Measurements from ENCODE around the gene FCER1G. TPM values are rescaled to one million over a fixed set of nuclear protein-coding genes. Genes with fewer than 3 reads are reported as not detected.

FCER1G gene
- total RNA-seq, 1 donor from 2014 or later = 64.8 TPM

GRCh38 chr1:161225534-161226319 is 10.6 kb downstream of the FCER1G start, which contains the start of gene TOMM40L:
TSS of gene TOMM40L (plus strand) at chr1:161226060. CDS start at chr1:161226490, 430 bp downstream.
- DNase-seq (ENCODE audit: extremely low spot score in 2 of 2) = peak in 1 of 2 donors; percentile 99
- intact Hi-C loops (cut with DNase I) = loop anchor here (5.0 kb wide), 1 partner anchor 157 kb away; no protein-coding TSS in a partner anchor
- Histone ChIP-seq H3K36me3 (peaks cover 0 to 15% of the 10 kb centered on the region in 2 donors), H3K9me3 (no peaks in the 10 kb centered on the region), H3K27me3 (no peaks in the 10 kb centered on the region), H3K4me3 (peak within 1 kb of the TSS; percentile 73 to 88), H3K4me1 (peaks cover 30% of the 10 kb centered on the region), H3K27ac (peak within 1 kb of the TSS; percentile 80)
- TF ChIP-seq CTCF (IDR thresholded peaks at IDR 0.05) (peak in 1 of 3 experiments; percentile 61), POLR2A (IDR thresholded peaks at IDR 0.05) (no peak), POLR2AphosphoS5 (IDR thresholded peaks at IDR 0.05; ENCODE audit: insufficient read depth in 1 of 2, low read depth in 1 of 2) (peak; percentile 48 to 93)

- no peaks in the 10 kb centered on the region for H3K27me3 ChIP-seq
- intact Hi-C loops (cut with DNase I) = loop anchor here (5.0 kb wide), 1 partner anchor 156 kb away; no protein-coding TSS in a partner anchor
- no peak for DNase-seq (ENCODE audit: extremely low spot score in 2 of 2)
- H3K9me3 ChIP-seq = no peaks in the 10 kb centered on the region
- H3K27ac ChIP-seq = peak overlapping the region; percentile 80
- no peak for TF ChIP-seq POLR2A (IDR thresholded peaks at IDR 0.05)
- peak overlapping the region; percentile 73 to 88 for H3K4me3 ChIP-seq
- peaks cover 0 to 15% of the 10 kb centered on the region in 2 donors for H3K36me3 ChIP-seq
- H3K4me1 ChIP-seq = peaks cover 30% of the 10 kb centered on the region
These were observed 11.2 kb downstream of the FCER1G start for GRCh38 chr1:161226320-161226711.

GRCh38 chr1:161226759-161227158 is 11.7 kb downstream of the FCER1G start:
- no peaks in the 10 kb centered on the region for H3K9me3 ChIP-seq
- no peak for DNase-seq (ENCODE audit: extremely low spot score in 2 of 2)
- H3K27me3 ChIP-seq = no peaks in the 10 kb centered on the region
- intact Hi-C loops (cut with DNase I) = loop anchor here (5.0 kb wide), 1 partner anchor 156 kb away; no protein-coding TSS in a partner anchor
- peaks cover 0 to 15% of the 10 kb centered on the region in 2 donors for H3K36me3 ChIP-seq
- H3K27ac ChIP-seq = peak overlapping the region; percentile 80
- TF ChIP-seq POLR2AphosphoS5 (IDR thresholded peaks at IDR 0.05; ENCODE audit: insufficient read depth in 1 of 2, low read depth in 1 of 2) = no peak
- TF ChIP-seq POLR2A (IDR thresholded peaks at IDR 0.05) = no peak
- no peak for TF ChIP-seq CTCF (IDR thresholded peaks at IDR 0.05)
- H3K4me3 ChIP-seq = peak overlapping the region; percentile 73 to 88
- H3K4me1 ChIP-seq = peaks cover 30% of the 10 kb centered on the region

GRCh38 chr1:161227196-161227871 is 12.2 kb downstream of the FCER1G start:
- H3K27me3 ChIP-seq = no peaks in the 10 kb centered on the region
- peaks cover 0 to 15% of the 10 kb centered on the region in 2 donors for H3K36me3 ChIP-seq
- no peaks in the 10 kb centered on the region for H3K9me3 ChIP-seq
- H3K27ac ChIP-seq = peak overlapping the region; percentile 45
- TF ChIP-seq CTCF (IDR thresholded peaks at IDR 0.05) (peak; percentile 80 to 93 (median 85)), POLR2A (IDR thresholded peaks at IDR 0.05) (no peak), POLR2AphosphoS5 (IDR thresholded peaks at IDR 0.05; ENCODE audit: insufficient read depth in 1 of 2, low read depth in 1 of 2) (peak in 1 of 2 donors; percentile 66)
- intact Hi-C loops (cut with DNase I) = loop anchor here (5.0 kb wide), 1 partner anchor 155 kb away; no protein-coding TSS in a partner anchor
- H3K4me3 ChIP-seq = peak overlapping the region in 1 of 2 donors; percentile 88
- H3K4me1 ChIP-seq = peaks cover 30% of the 10 kb centered on the region
- no peak for DNase-seq (ENCODE audit: extremely low spot score in 2 of 2)

GRCh38 chr1:161228032-161228431 is 12.9 kb downstream of the FCER1G start:
- no peaks in the 10 kb centered on the region for H3K9me3 ChIP-seq
- no peak for DNase-seq (ENCODE audit: extremely low spot score in 2 of 2)
- no peak overlapping the region for H3K4me3 ChIP-seq
- H3K4me1 ChIP-seq = peaks cover 30% of the 10 kb centered on the region
- peaks cover 0 to 15% of the 10 kb centered on the region in 2 donors for H3K36me3 ChIP-seq
- intact Hi-C loops (cut with DNase I) = loop anchor here (5.0 kb wide), 1 partner anchor 154 kb away; no protein-coding TSS in a partner anchor
- no peak overlapping the region for H3K27ac ChIP-seq
- no peaks in the 10 kb centered on the region for H3K27me3 ChIP-seq
- TF ChIP-seq CTCF (IDR thresholded peaks at IDR 0.05) = no peak
- TF ChIP-seq POLR2A (IDR thresholded peaks at IDR 0.05) = no peak
- no peak for TF ChIP-seq POLR2AphosphoS5 (IDR thresholded peaks at IDR 0.05; ENCODE audit: insufficient read depth in 1 of 2, low read depth in 1 of 2)
